ENCODE data around the gene CPA4.

The CPA4 gene

GRCh38 chr7:130345725-130346124 lies 52.8 kb downstream of the CPA4 start:
- no peak for DNase-seq (ENCODE audit: low read depth)

DNA sequence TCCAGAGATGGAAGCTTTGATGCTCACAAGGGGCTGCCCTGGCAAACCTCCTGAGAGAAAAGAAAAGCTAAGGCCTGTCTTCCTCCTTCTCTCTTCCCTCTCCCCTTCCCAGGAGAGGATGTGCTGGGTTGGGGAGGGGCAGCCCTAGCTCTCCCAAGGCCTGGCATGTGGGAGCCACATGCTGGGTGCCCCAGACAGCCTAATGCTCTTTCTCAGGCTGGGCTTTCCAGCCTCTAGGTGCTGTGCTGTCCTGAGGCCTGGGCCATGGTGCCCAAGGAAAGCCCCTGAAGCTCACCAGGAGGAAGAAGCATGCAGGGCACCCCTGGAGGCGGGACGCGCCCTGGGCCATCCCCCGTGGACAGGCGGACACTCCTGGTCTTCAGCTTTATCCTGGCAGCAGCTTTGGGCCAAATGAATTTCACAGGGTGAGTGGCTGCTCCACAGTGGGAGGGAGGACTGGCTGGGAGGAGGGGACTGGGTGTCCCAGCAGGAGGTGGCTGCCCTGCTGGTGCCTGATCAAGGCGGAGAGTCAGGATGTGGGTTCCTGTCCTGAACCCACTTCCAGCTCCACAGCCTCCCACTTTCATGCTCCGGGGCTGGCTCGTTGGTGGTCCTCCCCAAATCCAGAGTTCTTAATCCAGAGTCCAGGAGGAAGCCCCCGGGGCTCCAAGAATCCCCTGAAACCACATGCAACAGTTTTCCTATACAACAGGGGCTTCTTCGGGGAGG lies 53.4 kb downstream of the CPA4 start:
- no peak for DNase-seq (ENCODE audit: low read depth)

DNA sequence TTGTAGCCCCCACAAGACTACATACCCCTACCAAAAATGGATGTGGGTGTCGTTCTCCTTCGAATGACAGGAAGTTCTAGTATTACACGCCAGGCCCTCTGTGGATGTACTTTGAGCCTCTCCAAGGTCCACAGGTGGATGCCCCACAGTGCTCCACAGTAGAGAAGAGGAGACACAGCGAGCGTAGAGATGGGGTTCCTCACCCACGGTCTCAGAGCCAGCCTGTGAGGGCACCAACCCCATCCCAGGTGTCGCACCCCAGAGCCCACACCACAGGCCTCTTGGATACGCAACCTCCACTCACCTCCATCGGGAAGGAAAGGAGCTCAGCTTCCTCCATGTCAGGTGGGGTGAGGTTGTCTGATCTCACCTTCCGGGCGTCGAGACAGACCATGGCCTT lies 54.0 kb downstream of the CPA4 start:
- DNase-seq (ENCODE audit: low read depth): no peak

DNA sequence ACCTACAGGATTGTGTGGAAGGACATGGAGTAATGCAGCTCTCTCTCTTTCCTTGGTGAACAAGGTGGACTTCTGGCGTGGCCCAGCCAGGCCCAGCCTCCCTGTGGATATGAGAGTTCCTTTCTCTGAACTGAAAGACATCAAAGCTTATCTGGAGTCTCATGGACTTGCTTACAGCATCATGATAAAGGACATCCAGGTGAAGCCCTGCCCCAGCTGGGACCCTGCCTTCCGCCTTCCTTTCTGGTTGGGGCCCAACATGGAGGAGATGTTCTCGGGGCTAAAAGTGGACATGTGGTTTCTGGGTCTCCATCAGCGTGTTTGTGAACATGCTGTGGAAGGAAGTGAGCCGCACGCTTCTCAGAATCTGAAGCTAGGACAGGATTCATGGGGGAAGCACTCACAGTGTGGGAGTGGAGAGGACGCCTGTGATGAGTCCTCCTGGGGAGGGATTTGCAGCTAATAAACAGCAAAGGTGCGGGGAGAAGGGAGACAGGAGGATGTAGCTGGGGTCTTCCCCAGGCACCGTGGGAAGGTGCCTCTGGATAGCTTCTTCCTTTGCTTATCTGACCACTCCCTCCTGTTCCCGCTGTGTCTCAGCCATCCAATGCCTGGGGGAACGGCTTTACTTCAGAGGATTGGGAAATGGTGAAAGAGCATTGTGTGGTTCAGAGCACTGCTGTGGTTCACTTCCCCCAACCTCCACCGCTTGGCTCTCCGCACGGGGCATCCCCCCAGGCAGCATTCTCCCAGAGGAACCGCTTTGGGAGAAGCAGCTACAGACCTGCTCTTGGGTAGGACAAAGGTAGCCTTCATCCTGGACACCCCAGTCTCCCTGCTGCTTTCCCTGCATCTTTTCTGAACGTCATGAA lies 57.2 kb downstream of the CPA4 start:
- no peak for DNase-seq (ENCODE audit: low read depth)

GRCh38 chr7:130350945-130351790 lies 58.2 kb downstream of the CPA4 start:
- no peak for DNase-seq (ENCODE audit: low read depth)

GRCh38 chr7:130351791-130352090 lies 58.8 kb downstream of the CPA4 start:
- DNase-seq (ENCODE audit: low read depth): no peak

DNA sequence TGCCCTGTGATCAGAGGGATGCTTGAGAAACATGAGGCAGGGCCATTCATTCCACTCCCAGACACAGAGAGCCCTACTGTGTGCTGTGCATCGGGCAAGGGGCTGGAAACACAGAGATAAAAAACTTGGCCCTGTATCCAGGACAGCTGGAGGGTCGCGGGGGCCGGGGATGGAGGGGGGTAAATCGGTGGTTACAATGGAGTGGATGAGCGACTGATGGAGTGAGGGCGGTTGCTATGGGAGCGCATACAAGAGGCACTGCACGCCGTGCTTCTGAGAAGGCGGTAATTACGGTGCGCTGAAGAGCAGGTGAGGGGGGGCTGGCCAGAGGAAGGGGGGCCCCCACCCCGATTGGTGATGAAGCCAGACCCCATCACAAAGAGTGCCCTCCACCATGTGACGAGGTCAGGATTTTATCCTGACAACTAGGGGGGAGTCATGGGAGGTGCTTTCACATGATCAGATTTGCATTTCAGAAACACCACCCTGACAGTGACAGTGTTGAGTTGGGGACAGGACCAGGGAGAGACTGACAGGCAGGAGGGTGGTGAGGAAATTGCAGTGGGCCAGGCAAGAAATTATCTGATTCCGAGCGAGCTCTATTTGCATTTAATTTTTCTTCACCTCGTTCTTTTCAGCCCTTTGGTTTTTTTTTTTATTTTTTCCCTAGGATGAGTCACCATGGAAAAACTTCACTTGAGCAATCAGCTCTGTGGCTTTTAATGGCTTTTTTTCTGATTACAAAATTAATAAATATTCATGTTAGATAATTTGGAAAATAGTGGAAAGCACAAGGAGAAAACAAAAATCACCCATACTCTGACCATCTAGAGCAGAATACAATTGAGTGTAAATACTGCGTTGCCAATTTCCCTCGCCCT lies 59.5 kb downstream of the CPA4 start:
- DNase-seq (ENCODE audit: low read depth): no peak

DNA sequence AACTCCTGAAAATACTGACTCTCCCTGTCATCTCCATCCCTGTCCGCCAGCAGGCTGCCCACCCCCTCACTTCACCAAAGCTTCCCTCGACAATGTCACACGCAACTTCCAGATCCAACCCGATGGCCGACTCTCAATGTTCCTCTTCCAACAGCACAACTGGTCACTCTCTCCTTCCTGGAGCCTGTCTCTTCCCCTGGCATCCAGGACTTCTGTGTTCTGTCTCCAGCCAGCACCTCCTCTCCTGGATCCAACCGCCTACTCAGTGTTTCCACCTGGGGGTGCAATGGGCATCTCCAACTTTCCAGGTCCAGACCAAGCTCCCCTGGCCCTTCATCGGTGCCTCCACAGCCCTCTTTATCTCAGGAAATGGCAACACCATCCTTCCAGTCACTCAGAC lies 60.2 kb downstream of the CPA4 start:
- no peak for DNase-seq (ENCODE audit: low read depth)

- no peak for DNase-seq (ENCODE audit: low read depth)
Observed at GRCh38 chr7:130356121-130356875, 63.3 kb downstream of the CPA4 start.

DNA sequence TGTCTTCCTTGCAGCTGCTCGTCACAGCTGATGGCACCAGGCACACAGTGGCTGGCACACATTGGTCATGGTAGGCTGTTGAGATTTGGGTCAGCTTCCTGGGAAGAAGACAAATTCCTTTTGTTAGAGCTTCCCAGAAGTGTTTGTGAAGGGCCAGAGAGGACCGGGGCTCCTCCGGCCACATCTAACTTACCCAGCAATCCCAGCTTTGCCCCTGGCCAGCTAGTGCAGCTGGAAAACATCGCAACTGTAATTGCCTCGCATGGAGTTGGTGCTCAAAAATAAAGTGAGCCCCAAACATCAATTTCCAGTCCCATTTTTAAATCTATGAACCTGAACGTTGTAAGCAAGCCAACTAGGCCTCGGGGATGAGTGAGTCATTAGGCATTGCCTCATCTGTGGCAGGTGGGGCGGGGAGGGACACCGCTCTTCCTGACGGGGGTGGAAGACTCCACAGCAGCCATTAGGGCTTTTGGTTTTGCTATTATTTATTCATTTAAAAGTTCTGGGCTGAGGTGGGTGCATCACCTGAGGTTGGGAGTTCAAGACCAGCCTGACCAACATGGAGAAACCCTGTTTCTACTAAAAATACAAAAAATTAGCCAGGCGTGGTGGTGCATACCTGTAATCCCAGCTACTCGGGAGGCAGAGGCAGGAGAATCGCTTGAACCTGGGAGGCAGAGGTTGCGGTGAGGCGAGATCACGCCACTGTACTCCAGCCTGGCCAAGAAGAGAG lies 64.1 kb downstream of the CPA4 start:
- DNase-seq (ENCODE audit: low read depth): no peak

DNA sequence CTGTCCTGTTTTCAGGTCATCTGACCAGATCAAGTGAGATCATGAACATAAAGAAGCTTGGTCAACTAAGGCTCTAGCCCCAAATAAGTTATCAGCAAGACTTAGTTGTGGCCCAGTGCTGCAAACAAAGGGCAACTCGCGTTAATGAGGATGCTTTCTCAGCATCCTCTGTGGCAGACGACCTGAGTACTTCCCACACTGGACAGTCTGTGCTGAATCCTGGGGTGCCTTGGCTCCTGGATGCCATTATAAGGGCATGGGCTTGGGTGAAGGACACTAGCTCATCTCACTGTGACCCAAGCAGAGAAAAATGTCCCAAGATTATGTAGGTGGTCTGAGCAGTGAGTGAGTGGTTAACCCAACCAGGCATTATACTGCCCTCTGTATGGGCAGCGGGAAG lies 65.5 kb downstream of the CPA4 start:
- no peak for DNase-seq (ENCODE audit: low read depth)

GRCh38 chr7:130359276-130359857 lies 66.4 kb downstream of the CPA4 start:
- no peak for DNase-seq (ENCODE audit: low read depth)

DNA sequence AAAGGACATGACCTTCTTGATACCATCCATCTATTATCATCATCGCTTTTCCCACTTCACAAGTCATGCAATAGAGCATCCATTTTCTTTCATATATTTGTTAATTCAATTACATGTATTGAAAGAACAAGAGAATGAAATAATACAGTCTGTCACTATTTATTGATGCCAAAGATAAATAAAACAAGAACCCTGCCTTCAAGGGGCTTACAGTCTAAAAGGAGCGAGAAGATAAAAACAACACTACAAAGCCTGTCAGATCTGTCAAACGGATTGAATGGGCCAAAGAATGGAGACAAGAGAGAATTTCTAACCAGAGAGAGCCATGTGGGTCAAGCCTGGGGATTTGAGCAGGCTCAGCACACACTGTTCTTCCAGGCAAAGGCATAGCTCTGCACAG lies 67.6 kb downstream of the CPA4 start:
- no peak for DNase-seq (ENCODE audit: low read depth)

- no peak for DNase-seq (ENCODE audit: low read depth)
Observed at GRCh38 chr7:130361681-130362080, 68.7 kb downstream of the CPA4 start.

GRCh38 chr7:130362251-130362816 lies 69.4 kb downstream of the CPA4 start:
- DNase-seq (ENCODE audit: low read depth): no peak

DNA sequence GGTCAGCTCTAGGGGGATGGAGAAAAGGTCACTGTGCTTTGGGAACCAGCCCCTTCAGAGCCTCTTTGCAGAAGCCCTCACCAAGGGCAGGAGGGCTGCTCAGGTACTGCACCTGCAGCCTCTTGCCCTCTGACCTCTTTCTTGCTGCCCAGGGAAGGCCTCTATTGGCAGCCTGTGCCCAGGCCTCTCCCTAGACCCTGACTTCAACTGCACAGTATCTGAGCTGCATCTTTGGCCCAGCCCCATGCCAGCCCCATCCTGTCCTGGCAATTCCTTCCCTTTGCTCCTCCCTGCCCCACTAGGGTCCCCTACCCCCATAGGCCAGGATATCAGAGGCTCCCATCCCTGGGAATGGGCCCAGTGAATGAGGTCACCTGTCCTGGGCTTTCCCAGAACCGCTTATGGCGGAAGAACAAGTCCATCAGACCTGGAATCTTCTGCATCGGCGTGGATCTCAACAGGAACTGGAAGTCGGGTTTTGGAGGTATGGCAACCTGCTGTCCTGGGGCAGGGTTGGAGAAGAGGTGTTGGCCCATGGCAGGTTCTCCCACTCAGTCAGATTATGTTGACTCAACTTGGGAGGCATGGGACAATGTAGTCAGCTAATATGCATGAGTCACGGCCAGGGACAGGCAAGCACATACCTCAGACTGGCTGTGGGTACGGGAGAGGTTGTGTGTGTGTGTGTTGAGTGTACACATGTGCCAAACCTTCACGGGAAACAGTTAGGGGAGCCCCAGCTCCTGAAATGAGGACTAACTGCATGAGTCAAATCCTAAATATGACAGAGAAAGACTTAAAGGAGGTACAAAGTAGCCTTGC lies 70.3 kb downstream of the CPA4 start:
- no peak for DNase-seq (ENCODE audit: low read depth)

DNA sequence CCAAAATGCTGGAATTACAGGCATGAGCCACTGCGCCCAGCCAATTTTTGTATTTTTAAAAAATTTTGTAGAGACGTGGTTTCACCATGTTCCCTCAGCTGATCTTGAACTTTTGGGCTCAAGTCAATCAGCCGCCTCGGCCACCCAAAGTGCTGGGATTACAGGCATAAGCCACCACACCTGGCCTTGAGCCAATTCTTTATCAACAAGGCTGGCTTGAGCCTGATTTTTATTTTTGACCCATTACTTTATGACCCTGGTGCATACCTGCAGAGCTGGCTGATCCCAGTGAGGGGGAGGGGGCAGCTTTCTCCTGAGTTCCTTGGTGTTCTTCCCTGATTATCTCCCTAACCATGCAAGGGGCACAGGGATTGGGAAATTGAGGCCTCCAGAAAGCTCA lies 71.5 kb downstream of the CPA4 start:
- no peak for DNase-seq (ENCODE audit: low read depth)

GRCh38 chr7:130365088-130365487 lies 72.1 kb downstream of the CPA4 start:
- DNase-seq (ENCODE audit: low read depth): no peak
